Activated T-helper 1 cell treated with anti-CD3 and anti-CD28 coated beads, Interleukin-12 subunit alpha, Interleukin-12 subunit beta, Interleukin-2, Interleukin-4 antibody, amounts not matched to agents 30 ng/mL and 10 ng/mL and 1 ng/mL, durations not matched to agents 14 hours and 24 hours and 36 hours (primary cell): ENCODE data around the gene NRCAM. TPM values are rescaled to one million over a fixed set of nuclear protein-coding genes. Genes with fewer than 3 reads are reported as not detected.

Experiments used
- DNase-seq: peaks from one replicate; pipeline ENCODE4 v3.0.0; 2021; ENCODE audit warnings: low spot score
- H3K27ac Mint-ChIP-seq: one replicate; pipeline ENCODE4 v1.8.0; 2021; ENCODE audit warnings: mild to moderate bottlenecking, mixed read lengths
- H3K27me3 Mint-ChIP-seq: one replicate; pipeline ENCODE4 v1.8.0; 2022; ENCODE audit warnings: mild to moderate bottlenecking, moderate library complexity, mixed read lengths; ENCODE audit not compliant: insufficient read depth
- H3K36me3 Mint-ChIP-seq: one replicate; pipeline ENCODE4 v1.8.0; 2021; ENCODE audit warnings: low read depth, mixed read lengths
- H3K4me1 Mint-ChIP-seq: one replicate; pipeline ENCODE4 v1.8.0; 2021; ENCODE audit warnings: low read depth, mixed read lengths
- H3K4me3 Mint-ChIP-seq: one replicate; pipeline ENCODE4 v1.8.0; 2021; ENCODE audit warnings: mild to moderate bottlenecking, moderate library complexity, mixed read lengths
- H3K9me3 Mint-ChIP-seq: one replicate; pipeline ENCODE4 v1.8.0; 2021; ENCODE audit warnings: mixed read lengths
- intact Hi-C: fragments of 100-400 bp; cut with micrococcal nuclease; formaldehyde crosslinking; loops from one replicate; pipeline ENCODE4 v1.15.1; 2024
- total RNA-seq: library from RNA; stranded (reverse); gene quantifications from 2 replicates; pipeline ENCODE4 v1.2.3, GENCODE V29; 2022

NRCAM gene
- total RNA-seq, 1 donor from 2014 or later = 0.21 TPM

GRCh38 chr7:108149908-108150307, 306.3 kb downstream of the NRCAM start:
- no peaks in the 10 kb centered on the region for H3K4me1 Mint-ChIP-seq
- H3K36me3 Mint-ChIP-seq = no peaks in the 10 kb centered on the region
- peaks cover 16% of the 10 kb centered on the region for H3K27me3 Mint-ChIP-seq
- no peak for DNase-seq
- no peak overlapping the region for H3K4me3 Mint-ChIP-seq
- H3K27ac Mint-ChIP-seq = no peak overlapping the region
- intact Hi-C loops = loop anchor here (5.0 kb wide), 4 partner anchors 143 to 1003 kb away; partner anchors contain the start of gene DLD
- H3K9me3 Mint-ChIP-seq = no peaks in the 10 kb centered on the region

GRCh38 chr7:108149119-108149518, 307.1 kb downstream of the NRCAM start:
- intact Hi-C loops = loop anchor here (5.0 kb wide), 4 partner anchors 142 to 1002 kb away; partner anchors contain the start of gene DLD
- Mint-ChIP-seq H3K9me3 (no peaks in the 10 kb centered on the region), H3K4me1 (no peaks in the 10 kb centered on the region), H3K27me3 (peaks cover 16% of the 10 kb centered on the region), H3K36me3 (no peaks in the 10 kb centered on the region), H3K4me3 (no peak overlapping the region), H3K27ac (no peak overlapping the region)
- no peak for DNase-seq

GRCh38 chr7:108147031-108147563, 309.1 kb downstream of the NRCAM start:
- Mint-ChIP-seq H3K27me3 (peaks cover 9% of the 10 kb centered on the region), H3K4me3 (no peak overlapping the region), H3K27ac (no peak overlapping the region), H3K36me3 (no peaks in the 10 kb centered on the region), H3K9me3 (no peaks in the 10 kb centered on the region), H3K4me1 (no peaks in the 10 kb centered on the region)
- no peak for DNase-seq
- intact Hi-C loops = loop anchor here (5.0 kb wide), 4 partner anchors 140 to 1000 kb away; partner anchors contain the start of gene DLD

GRCh38 chr7:108146070-108146842, 310.0 kb downstream of the NRCAM start:
- Mint-ChIP-seq H3K27me3 (peaks cover 9% of the 10 kb centered on the region), H3K4me1 (no peaks in the 10 kb centered on the region)
- intact Hi-C loops = loop anchor here (1.0 to 5.0 kb wide), 7 partner anchors 32 to 999 kb away; partner anchors contain the start of gene DLD

GRCh38 chr7:108145401-108145800, 310.8 kb downstream of the NRCAM start:
- intact Hi-C loops = loop anchor here (5.0 kb wide), 4 partner anchors 138 to 998 kb away; partner anchors contain the start of gene DLD
- no peak for DNase-seq
- Mint-ChIP-seq H3K9me3 (no peaks in the 10 kb centered on the region), H3K4me3 (no peak overlapping the region), H3K27ac (no peak overlapping the region), H3K4me1 (no peaks in the 10 kb centered on the region), H3K27me3 (peaks cover 7% of the 10 kb centered on the region), H3K36me3 (no peaks in the 10 kb centered on the region)

More at GRCh38 chr7:108146070-108146842, 310.0 kb downstream of the NRCAM start:
- Mint-ChIP-seq H3K4me3 (no peak overlapping the region), H3K9me3 (no peaks in the 10 kb centered on the region), H3K36me3 (no peaks in the 10 kb centered on the region), H3K27ac (no peak overlapping the region)
- DNase-seq = peak; percentile 32

GRCh38 chr7:108144931-108145330, 311.3 kb downstream of the NRCAM start:
- Mint-ChIP-seq H3K4me3 (no peak overlapping the region), H3K36me3 (no peaks in the 10 kb centered on the region), H3K27ac (no peak overlapping the region), H3K4me1 (no peaks in the 10 kb centered on the region), H3K27me3 (peaks cover 8% of the 10 kb centered on the region), H3K9me3 (no peaks in the 10 kb centered on the region)
- intact Hi-C loops = loop anchor here (5.0 kb wide), 4 partner anchors 138 to 998 kb away; partner anchors contain the start of gene DLD
- no peak for DNase-seq

- intact Hi-C loops = no loop called here
- peaks cover 11% of the 10 kb centered on the region for H3K27me3 Mint-ChIP-seq
- H3K36me3 Mint-ChIP-seq = no peaks in the 10 kb centered on the region
- H3K4me1 Mint-ChIP-seq = no peaks in the 10 kb centered on the region
- no peak overlapping the region for H3K27ac Mint-ChIP-seq
- H3K9me3 Mint-ChIP-seq = no peaks in the 10 kb centered on the region
- no peak for DNase-seq
- H3K4me3 Mint-ChIP-seq = no peak overlapping the region
Measured at GRCh38 chr7:108143658-108144420, 312.4 kb downstream of the NRCAM start.

GRCh38 chr7:108142675-108143259, 313.5 kb downstream of the NRCAM start:
- H3K9me3 Mint-ChIP-seq = peaks cover under 1% of the 10 kb centered on the region
- no peak overlapping the region for H3K27ac Mint-ChIP-seq
- peaks cover 2% of the 10 kb centered on the region for H3K4me1 Mint-ChIP-seq
- DNase-seq = no peak
- peaks cover 19% of the 10 kb centered on the region for H3K27me3 Mint-ChIP-seq
- H3K4me3 Mint-ChIP-seq = no peak overlapping the region
- no peaks in the 10 kb centered on the region for H3K36me3 Mint-ChIP-seq
- intact Hi-C loops = no loop called here

GRCh38 chr7:108142180-108142579, 314.1 kb downstream of the NRCAM start:
- Mint-ChIP-seq H3K27me3 (peaks cover 23% of the 10 kb centered on the region), H3K4me1 (peaks cover 7% of the 10 kb centered on the region), H3K4me3 (no peak overlapping the region), H3K36me3 (no peaks in the 10 kb centered on the region), H3K27ac (no peak overlapping the region), H3K9me3 (peaks cover 5% of the 10 kb centered on the region)
- intact Hi-C loops = no loop called here
- no peak for DNase-seq

- Mint-ChIP-seq H3K27ac (no peak overlapping the region), H3K27me3 (peaks cover 26% of the 10 kb centered on the region), H3K4me1 (peaks cover 17% of the 10 kb centered on the region), H3K4me3 (no peak overlapping the region), H3K36me3 (peaks cover 3% of the 10 kb centered on the region), H3K9me3 (peaks cover 5% of the 10 kb centered on the region)
- intact Hi-C loops = no loop called here
- no peak for DNase-seq
Measured at GRCh38 chr7:108140671-108141070, 315.6 kb downstream of the NRCAM start.

- Mint-ChIP-seq H3K27me3 (peaks cover 29% of the 10 kb centered on the region), H3K36me3 (peaks cover 3% of the 10 kb centered on the region), H3K4me1 (peaks cover 27% of the 10 kb centered on the region), H3K4me3 (no peak overlapping the region), H3K9me3 (peaks cover 5% of the 10 kb centered on the region), H3K27ac (no peak overlapping the region)
- intact Hi-C loops = loop anchor here (5.0 kb wide), 1 partner anchor 397 kb away; the partner anchor contains the start of gene CBLL1
- DNase-seq = no peak
Measured at GRCh38 chr7:108138911-108139310, 317.3 kb downstream of the NRCAM start.

GRCh38 chr7:108137993-108138392, 318.2 kb downstream of the NRCAM start:
- intact Hi-C loops = loop anchor here (2.0 to 5.0 kb wide), 2 partner anchors 17 to 396 kb away; partner anchors contain the start of gene CBLL1
- H3K4me3 Mint-ChIP-seq = no peak overlapping the region
- peaks cover 3% of the 10 kb centered on the region for H3K36me3 Mint-ChIP-seq
- H3K27me3 Mint-ChIP-seq = peaks cover 32% of the 10 kb centered on the region
- H3K27ac Mint-ChIP-seq = no peak overlapping the region
- H3K4me1 Mint-ChIP-seq = peaks cover 27% of the 10 kb centered on the region
- H3K9me3 Mint-ChIP-seq = peaks cover 5% of the 10 kb centered on the region
- no peak for DNase-seq
